T-helper 2 cell treated with Interferon-gamma antibody and Interleukin-4, amounts not matched to agents 5 μg/mL and 100 μg/mL, for 36 hours (primary cell): ENCODE measurements around the gene MBD5.

Source experiments
- DNase-seq: peaks from one replicate; pipeline ENCODE4 v3.0.0; 2021; ENCODE audit warnings: low spot score
- H3K27ac Mint-ChIP-seq: one replicate; pipeline ENCODE4 v1.8.0; 2021; ENCODE audit warnings: mild to moderate bottlenecking, mixed read lengths
- H3K27me3 Mint-ChIP-seq: one replicate; pipeline ENCODE4 v1.8.0; 2021; ENCODE audit warnings: low read depth, mixed read lengths
- H3K36me3 Mint-ChIP-seq: one replicate; pipeline ENCODE4 v1.8.0; 2021; ENCODE audit warnings: low read depth, mixed read lengths
- H3K4me1 Mint-ChIP-seq: one replicate; pipeline ENCODE4 v1.8.0; 2021; ENCODE audit warnings: low read depth, mixed read lengths
- H3K4me3 Mint-ChIP-seq: one replicate; pipeline ENCODE4 v1.8.0; 2022; ENCODE audit warnings: mild to moderate bottlenecking, moderate library complexity, mixed read lengths
- H3K9me3 Mint-ChIP-seq: one replicate; pipeline ENCODE4 v1.8.0; 2021; ENCODE audit warnings: mixed read lengths

MBD5 gene

DNA sequence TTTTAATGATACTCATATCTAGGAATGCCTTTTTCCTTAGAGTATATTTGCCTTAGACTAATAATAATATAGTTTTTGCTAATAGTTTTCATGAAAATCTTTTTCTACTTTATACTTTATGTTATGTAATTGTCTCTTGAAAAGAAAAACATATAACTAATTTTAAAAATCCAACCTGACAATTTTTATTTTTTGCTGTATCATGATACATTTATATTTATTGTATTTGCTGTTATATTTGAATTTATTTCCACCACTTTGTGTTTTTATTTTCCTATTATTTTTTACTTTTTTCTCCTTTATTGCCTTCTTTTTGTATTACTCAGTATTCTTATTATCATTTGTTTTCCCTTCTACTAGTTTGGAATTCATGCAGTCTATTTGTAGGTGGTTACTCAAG, 85.4 kb downstream of the MBD5 start:
- Mint-ChIP-seq H3K27me3 (no peaks in the 10 kb centered on the region), H3K36me3 (no peaks in the 10 kb centered on the region), H3K27ac (no peak overlapping the region), H3K4me3 (no peak overlapping the region), H3K4me1 (peaks cover 11% of the 10 kb centered on the region), H3K9me3 (no peaks in the 10 kb centered on the region)
- DNase-seq = no peak

DNA sequence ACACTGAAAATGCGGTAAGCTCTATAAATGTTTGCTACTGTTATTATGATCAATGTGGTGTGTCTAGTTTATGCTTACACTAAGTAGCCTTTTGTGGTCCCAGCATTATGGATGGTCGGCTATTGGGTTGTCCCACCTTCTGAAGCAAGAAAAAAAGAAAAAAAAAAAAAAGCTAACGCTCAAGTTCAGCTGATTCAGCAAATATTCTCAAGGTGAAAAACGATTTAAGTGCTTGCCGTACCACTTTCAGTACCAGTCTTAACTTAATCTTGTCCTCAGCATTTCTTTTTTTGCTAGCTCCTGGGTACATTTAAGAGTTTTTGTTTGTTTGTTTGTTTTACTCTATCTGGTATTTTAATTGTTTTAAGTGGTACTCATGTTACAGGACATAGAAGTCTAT, 87.5 kb downstream of the MBD5 start:
- no peak overlapping the region for H3K27ac Mint-ChIP-seq
- H3K27me3 Mint-ChIP-seq = no peaks in the 10 kb centered on the region
- H3K36me3 Mint-ChIP-seq = no peaks in the 10 kb centered on the region
- no peak overlapping the region for H3K4me3 Mint-ChIP-seq
- H3K4me1 Mint-ChIP-seq = peaks cover 11% of the 10 kb centered on the region
- no peak for DNase-seq
- no peaks in the 10 kb centered on the region for H3K9me3 Mint-ChIP-seq

DNA sequence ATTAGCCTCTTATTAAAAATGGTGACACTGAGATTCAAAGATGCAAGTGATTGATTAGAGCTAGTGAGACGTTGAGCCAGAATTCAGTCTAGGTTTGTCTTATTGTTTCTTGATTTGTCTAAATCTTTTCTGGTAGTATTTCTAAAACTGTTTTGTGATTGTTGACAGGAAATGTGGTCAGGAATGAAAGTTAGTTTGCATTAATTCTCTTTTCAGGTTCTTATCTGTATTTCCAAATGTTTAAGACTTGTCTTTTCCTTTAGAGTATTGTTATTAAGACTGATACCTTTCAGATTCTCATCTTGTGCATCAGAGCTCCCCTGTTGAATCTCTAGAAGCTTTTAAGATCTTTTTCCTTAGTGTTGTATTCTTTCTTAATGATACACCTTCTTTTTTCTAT, 89.3 kb downstream of the MBD5 start:
- no peaks in the 10 kb centered on the region for H3K27me3 Mint-ChIP-seq
- no peak overlapping the region for H3K4me3 Mint-ChIP-seq
- peaks cover 11% of the 10 kb centered on the region for H3K4me1 Mint-ChIP-seq
- no peaks in the 10 kb centered on the region for H3K36me3 Mint-ChIP-seq
- no peaks in the 10 kb centered on the region for H3K9me3 Mint-ChIP-seq
- H3K27ac Mint-ChIP-seq = no peak overlapping the region
- DNase-seq = no peak

DNA sequence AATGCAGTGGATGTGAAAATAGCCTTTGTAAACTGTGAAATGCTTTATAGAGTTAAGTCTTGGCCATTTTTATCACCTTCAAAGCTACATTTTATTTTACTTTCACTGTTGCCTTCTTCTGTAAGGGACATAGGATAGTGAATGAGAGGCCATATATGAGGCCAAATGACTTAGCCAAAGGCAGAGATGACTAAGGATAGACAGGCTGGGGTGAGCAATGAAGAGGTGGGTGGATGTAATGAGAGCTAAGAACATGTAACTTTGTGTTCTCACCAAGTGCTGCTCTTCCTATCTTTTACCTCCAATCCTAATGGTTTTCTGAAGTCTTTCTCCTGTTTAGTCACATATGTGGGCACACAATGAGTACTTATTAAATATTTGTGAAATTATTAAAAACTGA, 101.9 kb downstream of the MBD5 start:
- Mint-ChIP-seq H3K4me3 (no peak overlapping the region), H3K27ac (no peak overlapping the region), H3K36me3 (peaks cover 1% of the 10 kb centered on the region), H3K4me1 (no peaks in the 10 kb centered on the region), H3K9me3 (no peaks in the 10 kb centered on the region), H3K27me3 (no peaks in the 10 kb centered on the region)
- DNase-seq = no peak

DNA sequence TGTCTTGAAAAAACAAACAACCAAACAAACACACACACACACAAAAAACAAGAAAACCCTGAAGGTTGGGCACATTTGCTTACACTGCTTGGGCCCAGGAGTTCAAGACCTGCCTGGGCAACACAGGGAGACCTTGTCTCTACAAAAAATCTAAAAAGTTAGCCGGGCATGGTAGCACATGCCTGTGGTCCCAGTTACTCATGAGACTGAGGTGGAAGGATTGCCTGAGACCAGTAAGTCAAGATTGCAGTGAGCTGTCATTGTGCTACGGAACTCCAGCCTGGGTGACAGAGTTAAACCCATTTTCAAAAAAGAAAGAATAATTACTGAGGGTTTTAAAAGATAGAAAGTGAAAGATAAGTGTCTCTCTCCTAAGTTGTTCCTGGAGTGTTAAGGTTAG, 103.4 kb downstream of the MBD5 start:
- no peaks in the 10 kb centered on the region for H3K4me1 Mint-ChIP-seq
- no peaks in the 10 kb centered on the region for H3K27me3 Mint-ChIP-seq
- H3K4me3 Mint-ChIP-seq = no peak overlapping the region
- H3K27ac Mint-ChIP-seq = no peak overlapping the region
- DNase-seq = no peak
- H3K36me3 Mint-ChIP-seq = peaks cover 1% of the 10 kb centered on the region
- H3K9me3 Mint-ChIP-seq = no peaks in the 10 kb centered on the region

DNA sequence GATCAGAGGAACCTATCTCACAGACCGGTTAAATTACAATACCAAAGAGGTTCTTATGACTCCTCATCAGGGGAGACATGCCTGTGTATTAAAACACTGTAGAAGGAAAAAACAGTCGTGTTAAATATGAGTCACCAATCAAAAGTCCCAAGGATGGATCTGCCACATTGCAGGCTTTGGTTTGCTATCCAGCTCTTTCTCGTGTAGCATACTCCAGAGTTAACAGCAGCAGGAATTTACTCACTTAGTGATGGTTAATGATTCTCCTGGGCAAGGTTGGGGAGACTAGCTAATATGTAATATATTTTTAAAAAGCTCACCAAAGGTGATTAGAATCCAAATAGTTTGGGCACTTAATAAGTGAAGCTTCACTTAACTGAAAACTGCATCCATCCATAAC, 109.7 kb downstream of the MBD5 start:
- Mint-ChIP-seq H3K27me3 (no peaks in the 10 kb centered on the region), H3K9me3 (no peaks in the 10 kb centered on the region), H3K27ac (no peak overlapping the region), H3K36me3 (no peaks in the 10 kb centered on the region), H3K4me1 (no peaks in the 10 kb centered on the region), H3K4me3 (no peak overlapping the region)
- DNase-seq = no peak

DNA sequence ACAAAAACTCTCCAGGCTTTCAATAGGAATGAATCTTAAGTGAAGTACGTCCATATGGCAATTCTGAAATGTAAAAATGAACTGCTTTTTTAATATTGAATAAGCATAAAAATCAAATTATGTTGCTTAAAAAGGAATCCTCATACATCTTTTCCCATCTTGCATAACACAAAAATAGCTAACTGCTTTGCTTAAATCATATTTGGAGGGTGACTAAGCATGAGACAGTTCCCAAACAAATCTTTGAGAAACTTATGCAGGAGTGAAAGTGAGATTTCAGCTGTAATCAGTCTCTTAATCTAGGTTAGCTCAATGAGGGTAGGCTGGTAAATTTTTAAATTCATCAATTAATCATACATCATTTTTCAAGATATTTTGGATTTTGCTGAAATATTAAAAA, 111.5 kb downstream of the MBD5 start:
- H3K27ac Mint-ChIP-seq = no peak overlapping the region
- no peaks in the 10 kb centered on the region for H3K27me3 Mint-ChIP-seq
- DNase-seq = no peak
- no peaks in the 10 kb centered on the region for H3K36me3 Mint-ChIP-seq
- H3K4me3 Mint-ChIP-seq = no peak overlapping the region
- no peaks in the 10 kb centered on the region for H3K9me3 Mint-ChIP-seq
- H3K4me1 Mint-ChIP-seq = no peaks in the 10 kb centered on the region

DNA sequence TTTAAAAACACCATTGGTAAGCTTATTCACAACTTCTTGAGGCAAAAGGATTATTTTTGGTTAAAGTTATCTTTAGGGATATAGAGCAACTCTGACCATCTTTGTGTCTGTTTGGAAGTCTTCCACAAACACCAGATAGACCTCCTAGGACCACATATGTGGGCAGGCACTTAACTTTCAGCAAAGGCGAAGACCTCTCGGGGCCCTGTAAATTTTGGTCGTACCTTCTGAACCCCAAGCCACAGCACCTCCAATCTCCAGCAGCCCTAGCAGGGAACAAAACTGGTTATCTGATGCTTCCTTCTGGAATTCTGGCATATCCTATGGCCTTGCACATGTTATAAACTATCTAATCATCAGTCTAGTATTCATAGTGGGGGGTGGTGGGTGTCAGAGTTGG, 114.8 kb downstream of the MBD5 start:
- no peaks in the 10 kb centered on the region for H3K27me3 Mint-ChIP-seq
- H3K27ac Mint-ChIP-seq = no peak overlapping the region
- H3K9me3 Mint-ChIP-seq = no peaks in the 10 kb centered on the region
- no peak overlapping the region for H3K4me3 Mint-ChIP-seq
- no peaks in the 10 kb centered on the region for H3K36me3 Mint-ChIP-seq
- no peak for DNase-seq
- no peaks in the 10 kb centered on the region for H3K4me1 Mint-ChIP-seq

DNA sequence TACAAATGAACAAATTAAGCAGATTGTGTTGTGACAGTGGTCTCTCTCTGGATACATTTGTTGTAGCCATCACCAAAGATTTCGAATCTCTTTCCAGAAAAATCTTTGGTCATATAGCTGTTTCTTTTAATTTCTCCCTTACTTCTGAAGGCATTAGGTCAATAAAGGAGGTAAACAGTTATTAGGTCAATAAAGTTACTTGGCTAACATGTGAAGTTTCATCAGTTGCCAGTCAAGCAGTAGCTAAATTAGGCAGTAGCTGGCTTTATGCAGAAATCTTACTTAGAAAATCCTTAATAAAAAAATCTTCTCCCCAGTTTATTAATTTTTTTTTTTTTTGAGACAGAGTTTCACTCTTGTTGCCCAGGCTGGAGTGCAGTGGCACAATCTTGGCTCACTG, 115.5 kb downstream of the MBD5 start:
- Mint-ChIP-seq H3K36me3 (no peaks in the 10 kb centered on the region), H3K4me3 (no peak overlapping the region), H3K4me1 (no peaks in the 10 kb centered on the region), H3K9me3 (no peaks in the 10 kb centered on the region), H3K27ac (no peak overlapping the region), H3K27me3 (no peaks in the 10 kb centered on the region)
- DNase-seq = no peak

DNA sequence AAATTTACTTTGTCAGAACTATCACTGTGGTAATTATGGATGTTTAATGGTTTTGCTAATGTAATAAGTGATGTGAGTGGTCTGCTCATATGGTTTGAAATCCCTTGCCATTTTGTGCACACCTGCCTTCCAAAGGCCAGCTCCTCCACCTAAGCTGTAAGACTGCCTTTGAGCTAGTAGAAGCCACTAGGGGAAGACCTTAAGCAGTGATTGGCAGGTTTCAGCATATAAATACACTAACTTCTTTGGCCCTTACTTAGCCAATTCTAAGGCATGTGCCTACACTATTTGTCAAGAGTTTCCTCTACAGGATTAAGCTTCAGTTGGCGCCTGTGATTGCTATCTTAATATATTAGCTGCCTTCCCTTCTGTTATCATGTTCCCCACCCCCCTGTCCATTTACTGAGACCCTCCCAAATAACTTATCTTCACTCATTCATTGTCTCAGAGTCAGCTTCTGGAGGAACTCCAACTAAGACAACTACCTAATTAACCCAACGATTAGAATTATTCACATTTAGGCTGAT, 141.1 kb downstream of the MBD5 start:
- Mint-ChIP-seq H3K27ac (no peak overlapping the region), H3K4me1 (no peaks in the 10 kb centered on the region), H3K4me3 (no peak overlapping the region), H3K9me3 (no peaks in the 10 kb centered on the region), H3K27me3 (no peaks in the 10 kb centered on the region), H3K36me3 (no peaks in the 10 kb centered on the region)
- DNase-seq = no peak

DNA sequence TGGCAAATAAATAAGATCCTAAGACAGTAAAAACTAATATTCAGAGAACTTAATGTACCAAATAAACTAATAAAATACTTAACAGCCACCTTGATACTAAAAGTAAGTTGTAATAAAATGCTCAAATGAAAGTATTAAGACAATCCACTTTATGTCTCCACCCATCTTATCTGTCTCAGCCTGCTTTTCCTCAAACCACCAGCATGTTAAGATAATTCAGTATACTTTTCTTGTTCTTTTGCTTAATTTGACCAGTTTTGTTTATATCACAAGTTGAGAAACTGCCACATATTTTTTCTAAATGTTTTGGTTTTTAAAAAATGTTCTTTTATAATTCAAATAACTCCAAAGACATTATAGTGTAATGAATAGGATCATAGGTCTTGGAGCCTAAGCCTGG, 142.0 kb downstream of the MBD5 start:
- Mint-ChIP-seq H3K4me3 (no peak overlapping the region), H3K9me3 (no peaks in the 10 kb centered on the region), H3K27ac (no peak overlapping the region)

DNA sequence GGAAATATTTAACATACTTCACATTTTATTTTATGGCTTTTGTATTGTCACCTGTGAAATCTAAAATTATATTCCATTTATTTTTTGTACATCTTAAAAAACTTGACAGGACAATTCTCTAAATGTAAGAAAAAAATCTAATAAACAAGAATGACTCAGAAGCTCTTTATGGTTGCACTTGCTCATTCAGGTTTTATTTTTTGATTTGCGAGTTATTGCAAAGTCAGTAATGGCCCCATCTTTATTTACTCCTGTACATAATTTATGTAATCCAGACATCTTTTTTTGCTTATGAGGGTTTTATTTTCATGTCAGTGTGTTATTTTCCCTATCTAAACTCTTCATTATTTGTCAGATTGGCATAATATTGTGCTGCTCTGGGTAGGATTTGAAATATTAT, 145.1 kb downstream of the MBD5 start:
- Mint-ChIP-seq H3K27me3 (no peaks in the 10 kb centered on the region), H3K27ac (no peak overlapping the region), H3K4me1 (no peaks in the 10 kb centered on the region), H3K9me3 (no peaks in the 10 kb centered on the region), H3K36me3 (no peaks in the 10 kb centered on the region), H3K4me3 (no peak overlapping the region)
- DNase-seq = no peak

More for the DNA sequence above, 142.0 kb downstream of the MBD5 start:
- Mint-ChIP-seq H3K4me1 (no peaks in the 10 kb centered on the region), H3K27me3 (no peaks in the 10 kb centered on the region), H3K36me3 (no peaks in the 10 kb centered on the region)
- no peak for DNase-seq

DNA sequence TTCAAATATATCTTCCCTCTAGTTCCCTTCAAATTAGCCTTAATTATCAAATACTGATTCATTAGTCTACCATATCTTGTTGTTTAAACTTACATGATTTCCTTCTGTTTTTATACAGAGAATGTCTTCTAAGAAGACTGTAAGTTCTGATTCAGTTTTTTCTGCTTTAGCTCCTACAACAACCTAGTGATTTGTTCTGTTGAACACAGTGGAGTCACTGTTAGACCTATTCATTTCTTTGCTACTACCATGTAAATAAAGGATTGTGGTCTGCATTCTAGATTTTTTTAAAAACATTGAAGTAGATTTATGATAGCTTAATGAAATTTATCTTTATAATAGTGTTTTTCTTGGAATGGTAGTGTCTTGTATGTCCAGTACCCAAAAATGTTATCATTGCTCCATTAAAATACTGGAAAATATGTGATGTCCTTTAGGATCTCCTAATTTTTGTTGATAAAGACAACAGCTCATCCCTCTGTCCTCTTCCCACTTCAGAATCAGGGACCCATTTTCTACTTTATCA, 146.4 kb downstream of the MBD5 start:
- H3K27me3 Mint-ChIP-seq = no peaks in the 10 kb centered on the region
- H3K27ac Mint-ChIP-seq = no peak overlapping the region
- H3K9me3 Mint-ChIP-seq = no peaks in the 10 kb centered on the region
- H3K4me3 Mint-ChIP-seq = no peak overlapping the region
- H3K4me1 Mint-ChIP-seq = no peaks in the 10 kb centered on the region
- no peak for DNase-seq
- no peaks in the 10 kb centered on the region for H3K36me3 Mint-ChIP-seq

DNA sequence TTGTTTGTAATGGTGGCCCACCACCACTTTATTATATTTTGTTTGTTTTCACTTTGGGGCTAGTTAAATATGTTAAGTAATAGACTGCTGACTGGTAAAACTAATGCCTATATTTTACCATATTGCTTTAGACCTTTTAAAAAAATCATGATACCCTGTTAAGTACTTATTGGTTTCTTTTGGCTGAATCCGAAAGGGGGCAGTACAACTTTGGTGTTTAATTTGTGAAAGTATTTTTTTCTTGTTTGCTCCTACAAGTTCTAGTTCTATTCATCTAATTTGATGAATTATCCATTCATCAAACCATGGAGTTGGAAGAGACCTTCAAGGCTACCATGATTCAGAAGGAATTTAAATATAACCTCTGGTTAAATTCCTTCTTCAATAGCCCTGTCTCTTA, 147.0 kb downstream of the MBD5 start:
- Mint-ChIP-seq H3K36me3 (no peaks in the 10 kb centered on the region), H3K27me3 (no peaks in the 10 kb centered on the region), H3K9me3 (no peaks in the 10 kb centered on the region)

DNA sequence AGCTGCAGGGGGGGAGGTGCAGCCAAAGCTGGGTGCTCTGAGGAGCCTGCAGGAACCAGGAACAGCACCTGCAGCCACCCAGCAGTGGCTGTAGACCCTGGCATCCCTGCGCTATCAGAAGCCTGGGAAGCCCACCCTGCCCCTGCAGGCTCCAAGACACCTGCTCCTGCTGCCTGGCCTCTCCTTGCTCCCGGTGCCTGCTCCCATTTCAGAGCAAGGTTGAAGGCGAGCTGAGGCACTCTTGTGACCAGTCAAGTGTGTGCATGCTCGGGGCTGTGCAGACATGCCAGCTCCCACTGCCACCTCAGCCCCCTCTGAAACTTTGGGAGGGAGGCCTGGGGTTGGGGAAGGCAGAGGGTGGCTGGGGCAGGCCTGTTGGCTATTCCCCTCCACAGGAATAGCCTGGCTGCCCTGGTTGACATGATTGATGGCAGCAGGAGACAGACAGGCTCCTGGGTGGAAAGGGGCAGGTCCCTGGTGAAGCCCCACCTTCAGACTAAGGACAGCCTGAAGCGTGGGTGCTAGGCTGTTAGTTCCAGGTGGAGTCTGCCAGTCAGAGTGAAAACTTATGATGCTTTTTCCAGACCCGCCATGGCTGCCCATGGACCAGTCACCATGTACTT, 151.4 kb downstream of the MBD5 start:
- H3K4me1 Mint-ChIP-seq = no peaks in the 10 kb centered on the region
- H3K9me3 Mint-ChIP-seq = no peaks in the 10 kb centered on the region
- H3K4me3 Mint-ChIP-seq = no peak overlapping the region
- no peaks in the 10 kb centered on the region for H3K36me3 Mint-ChIP-seq
- no peaks in the 10 kb centered on the region for H3K27me3 Mint-ChIP-seq
- DNase-seq = no peak
- H3K27ac Mint-ChIP-seq = no peak overlapping the region

More for the DNA sequence above, 147.0 kb downstream of the MBD5 start:
- Mint-ChIP-seq H3K4me1 (no peaks in the 10 kb centered on the region), H3K27ac (no peak overlapping the region), H3K4me3 (no peak overlapping the region)
- no peak for DNase-seq
